ENCODE measurements around the gene TBC1D1. TPM values are rescaled to one million over a fixed set of nuclear protein-coding genes. Genes with fewer than 3 reads are reported as not detected.

TBC1D1 gene
- total and polyA plus RNA-seq, 2 donors (not counting 3 experiments of a cell fraction or from before 2014, with no cell fraction given): 63.5 to 116 TPM

- Histone ChIP-seq H3K9me3 (replicated peaks; ENCODE audit: control insufficient read depth, insufficient read depth, low read length) (no peaks in the 10 kb centered on the region), H3K27me3 (ENCODE audit: control insufficient read depth in 2 of 2, insufficient read depth in 2 of 2, low read length in 2 of 2) (no peaks in the 10 kb centered on the region), H3K36me3 (ENCODE audit: control insufficient read depth in 2 of 2, extremely low read depth in 1 of 2, insufficient read depth in 2 of 2, low read length in 2 of 2) (no peaks in the 10 kb centered on the region), H3K79me2 (ENCODE audit: control insufficient read depth, insufficient read depth, low read length) (peaks cover 19% of the 10 kb centered on the region), H3K9me1 (replicated peaks; ENCODE audit: control insufficient read depth, extremely low read depth, insufficient read depth, low read length) (no peaks in the 10 kb centered on the region), H3K27ac (ENCODE audit: insufficient read depth, low read depth, low read length) (no peak overlapping the region), H3K9ac (replicated peaks; ENCODE audit: extremely low read depth, insufficient read depth, low read length) (no peak overlapping the region), H3K4me1 (ENCODE audit: control insufficient read depth, extremely low read depth, insufficient read depth, low read length) (peaks cover 7% of the 10 kb centered on the region), H3K4me2 (ENCODE audit: insufficient read depth, low read length) (peak overlapping the region; percentile 36), H3K4me3 (replicated peaks in 1 of 3; ENCODE audit: insufficient read depth in 1 of 3, low read depth in 1 of 3, low read length in 3 of 3) (no peak overlapping the region), H2AFZ (ENCODE audit: low read depth, low read length) (no peak overlapping the region), H4K20me1 (replicated peaks; ENCODE audit: control insufficient read depth, extremely low read depth, insufficient read depth, low read length) (no peaks in the 10 kb centered on the region)
- intact Hi-C loops (cut with micrococcal nuclease): no loop called here
- CTCF ChIA-PET: interaction anchor here (0.9 kb wide), 1 partner anchor 14 kb away, joined by 3 read pairs; no protein-coding TSS in a partner anchor
- dilution Hi-C loops (cut with MboI; ENCODE audit: extremely low pct_ligation_motif_present, low sequenced_read_pairs): no loop called here
- DNase-seq (ENCODE audit: low read depth, low spot score) (peak; percentile 32), FAIRE-seq (no peak)
- no peak for TF ChIP-seq CTCF (IDR thresholded peaks at IDR 0.05; ENCODE audit: extremely low read depth in 1 of 2, insufficient read depth in 1 of 2, low read depth in 1 of 2, low read length in 2 of 2)
- TF ChIP-seq FOS (IDR thresholded peaks at IDR 0.05; ENCODE audit: borderline replicate concordance, insufficient read depth, low read length): no peak
- no peak for TF ChIP-seq MYC (IDR thresholded peaks at IDR 0.05; ENCODE audit: low read depth, low read length)
- no peak for TF ChIP-seq POLR2AphosphoS5 (IDR thresholded peaks at IDR 0.05; ENCODE audit: insufficient read depth, low read depth, low read length)
- TF ChIP-seq EZH2 (IDR thresholded peaks at IDR 0.05; ENCODE audit: borderline replicate concordance, low read depth, low read length, severe bottlenecking): no peak
- no peak for TF ChIP-seq MAX (IDR thresholded peaks at IDR 0.05; ENCODE audit: insufficient read depth, insufficient read length)
- no TSS peak for BruUV-seq (replicated peaks)
- POLR2A ChIA-PET: no interaction called here
These were observed 98.7 kb downstream of the TBC1D1 start for GRCh38 chr4:37989398-37990260.

All from endothelial cell of umbilical vein (primary cell).